ENCODE data around the gene TMEM82.

GRCh38 chr1:15707239-15707925 lies 34.9 kb upstream of the TMEM82 start:
- TF ChIP-seq CTCF (conservative IDR thresholded peaks at IDR 0.05; ENCODE audit: low read length) (no peak), EZH2phosphoT487 (IDR thresholded peaks at IDR 0.05; ENCODE audit: borderline replicate concordance, low read depth, low read length) (no peak)
